H1 (cell line): ENCODE data around the gene CRABP2. TPM values are rescaled to one million over a fixed set of nuclear protein-coding genes. Genes with fewer than 3 reads are reported as not detected.

Source experiments
- SP1 ChIP-seq: IDR thresholded peaks from 2 replicates; pipeline ENCODE4 v1.6.1; 2011; ENCODE audit warnings: low read depth, low read length
- polyA plus RNA-seq, 7 experiments: library from polyadenylated mRNA; depleted of rRNA in 3 of 7; stranded (reverse) in 5 of 7; unstranded in 2 of 7; fragments of >200 nt in 5 of 7; fragments of 200-250 nt in 2 of 7; gene quantifications; 1 replicate in 5 of 7; 2 replicates in 1 of 7; 4 replicates in 1 of 7; pipeline versions ENCODE4 v1.2.1 to v1.2.3, GENCODE V29; 2011 to 2013; ENCODE audit warnings: missing spikeins in 2 of 7, mixed read lengths in 2 of 7
- total RNA-seq: library from RNA; stranded (reverse); fragmentation: NEBNext Ultra II Directional; extraction: Animal tissue kit (Norgen Biotek cat#: 25700); gene quantifications from 2 replicates; pipeline ENCODE4 v1.2.1, GENCODE V29; 2021

CRABP2 gene
- total and polyA plus RNA-seq, 2 of the 8 experiments (the other 6 are each of a cell fraction or from before 2014, with no cell fraction given), result 69.2 to 119 TPM

GRCh38 chr1:156705918-156706656 is 704 bp upstream of the CRABP2 start (continued):
- TF ChIP-seq SP1, result 0 out of 2 replicates have a peak, but pooled peaks have one; percentile 17
